ENCODE data around the gene RCCD1.
A peak's percentile ranks its signal among the peaks of the same experiment; 100 is the strongest.
"Not testable (repeated sequence)": the region's sequence is repeated elsewhere in the genome, so short reads cannot be mapped to it uniquely, and the experiment has no call there.

The RCCD1 gene

GRCh38 chr15:90954712-90955623 is at the start of gene RCCD1:
TSS of gene RCCD1 (plus strand) at chr15:90954884. CDS start at chr15:90956735, 1,851 bp downstream.
- peak; percentile 93 to 97 (median 95) for DNase-seq

GRCh38 chr15:90905306-90906180 is 49.1 kb upstream of the RCCD1 start:
- no peak for DNase-seq

- DNase-seq = no peak
Observed at GRCh38 chr15:90906181-90906849, 48.4 kb upstream of the RCCD1 start.

GRCh38 chr15:90907051-90907660 is 47.5 kb upstream of the RCCD1 start:
- no peak for DNase-seq

GRCh38 chr15:90907838-90908507 is 46.7 kb upstream of the RCCD1 start:
- no peak for DNase-seq

GRCh38 chr15:90909449-90909848 is 45.2 kb upstream of the RCCD1 start:
- not testable (repeated sequence) for DNase-seq

GRCh38 chr15:90909976-90910375 is 44.7 kb upstream of the RCCD1 start:
- DNase-seq = no peak

- DNase-seq = no peak
Observed at GRCh38 chr15:90910441-90911301, 44.0 kb upstream of the RCCD1 start.

GRCh38 chr15:90911302-90911623 is 43.4 kb upstream of the RCCD1 start:
- no peak for DNase-seq

GRCh38 chr15:90911906-90912769 is 42.5 kb upstream of the RCCD1 start:
- no peak for DNase-seq

- no peak for DNase-seq
Observed at GRCh38 chr15:90912770-90913075, 42.0 kb upstream of the RCCD1 start.

GRCh38 chr15:90913398-90913944 is 41.2 kb upstream of the RCCD1 start:
- DNase-seq = no peak

GRCh38 chr15:90914305-90915080 is 40.2 kb upstream of the RCCD1 start:
- DNase-seq = no peak

GRCh38 chr15:90915216-90915807 is 39.4 kb upstream of the RCCD1 start:
- no peak for DNase-seq

GRCh38 chr15:90915808-90916440 is 38.8 kb upstream of the RCCD1 start:
- DNase-seq = no peak

- DNase-seq = no peak
Observed at GRCh38 chr15:90916461-90916860, 38.2 kb upstream of the RCCD1 start.

- no peak for DNase-seq
Observed at GRCh38 chr15:90917569-90917968, 37.1 kb upstream of the RCCD1 start.

All from NCI-H1417 (cell line).